DMS114 treated with DMSO at 0.1 percent for 48 hours (cell line): Measurements from ENCODE around the gene SPTLC1.
"Not testable (repeated sequence)": the region's sequence is repeated elsewhere in the genome, so short reads cannot be mapped to it uniquely, and the experiment has no call there.

ENCODE experiments used
- DNase-seq: peaks from one replicate; lab custom pipeline; 2025; ENCODE audit not compliant: unreplicated experiment; lab: John Stamatoyannopoulos, UW

The SPTLC1 gene

GRCh38 chr9:92141144-92142129 lies 26.2 kb upstream of the SPTLC1 start:
- no peak for DNase-seq

DNA sequence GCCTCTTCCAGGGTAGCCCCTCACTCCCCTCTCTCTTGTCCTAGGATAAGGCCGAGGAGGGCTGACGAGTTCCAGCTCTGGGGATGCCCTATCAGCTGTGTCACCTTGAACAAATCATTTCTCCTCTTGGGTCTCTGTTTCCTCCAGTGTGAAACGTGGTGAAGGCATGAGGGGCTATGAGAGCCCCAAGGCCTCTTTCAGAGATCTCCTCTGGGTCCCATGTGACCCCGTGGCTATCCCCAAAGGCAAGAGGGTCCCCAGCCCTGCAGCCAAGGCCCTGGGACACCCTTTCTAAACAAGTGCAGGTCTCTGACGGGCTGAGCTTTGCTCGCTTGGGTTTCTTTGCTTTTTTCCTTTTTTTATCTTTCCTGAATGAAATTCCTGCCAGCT lies 25.5 kb upstream of the SPTLC1 start:
- no peak for DNase-seq

GRCh38 chr9:92140074-92140753 lies 25.0 kb upstream of the SPTLC1 start:
- DNase-seq, result peak; percentile 4

- peak; percentile 1 for DNase-seq
These were observed 23.8 kb upstream of the SPTLC1 start for GRCh38 chr9:92138960-92139540.

- no peak for DNase-seq
These were observed 23.1 kb upstream of the SPTLC1 start for GRCh38 chr9:92138157-92138959.

DNA sequence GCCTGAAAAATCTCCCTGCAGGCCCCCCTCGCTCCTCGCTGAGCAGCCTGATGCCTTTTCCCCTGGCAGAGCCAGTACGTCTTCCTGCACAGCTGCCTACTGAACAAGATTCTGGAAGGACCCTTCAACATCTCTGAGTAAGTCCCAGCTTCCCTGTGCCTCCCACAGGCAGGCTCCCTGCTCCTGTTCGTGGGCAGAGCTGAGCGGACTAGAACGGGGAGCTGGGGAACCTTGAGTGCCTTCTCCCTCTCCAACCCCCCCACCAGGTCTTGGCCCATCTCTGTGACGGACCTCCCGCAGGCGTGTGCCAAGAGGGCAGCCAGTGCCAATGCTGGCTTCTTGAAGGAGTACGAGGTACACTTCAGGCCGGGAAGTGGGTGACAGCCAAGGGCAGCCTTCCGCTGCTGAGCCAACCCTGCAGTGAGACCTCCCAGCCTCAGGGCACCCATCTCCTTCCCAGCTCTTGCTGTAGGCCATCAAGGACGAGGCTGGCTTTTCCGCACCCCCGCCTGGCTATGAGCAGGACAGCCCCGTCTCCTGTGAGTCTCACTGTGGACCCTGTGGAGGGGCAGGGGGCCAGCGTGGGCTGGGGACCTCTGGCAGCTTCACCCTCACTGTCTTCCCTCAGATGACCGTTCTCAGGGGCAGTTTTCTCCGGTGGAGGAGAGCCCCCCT lies 21.1 kb upstream of the SPTLC1 start:
- DNase-seq, result no peak

DNA sequence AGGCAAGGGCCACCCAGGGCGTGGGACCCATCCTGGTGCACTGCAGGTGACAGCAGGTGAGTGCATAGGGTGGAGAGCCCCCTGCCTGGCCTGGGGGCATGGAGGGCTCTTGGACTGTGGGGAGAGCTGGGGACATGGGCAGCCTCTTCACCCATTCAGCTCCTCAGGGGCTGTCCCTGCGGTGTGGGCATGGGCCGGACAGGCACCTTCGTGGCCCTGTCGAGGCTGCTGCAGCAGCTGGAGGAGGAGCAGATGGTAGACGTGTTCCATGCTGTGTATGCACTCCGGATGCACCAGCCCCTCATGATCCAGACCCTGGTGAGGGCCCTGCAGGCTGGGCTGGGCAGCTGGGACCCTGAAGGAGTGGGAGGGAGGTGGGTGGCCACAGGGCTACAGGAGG lies 20.4 kb upstream of the SPTLC1 start:
- DNase-seq, result no peak

GRCh38 chr9:92133949-92134604 lies 18.9 kb upstream of the SPTLC1 start:
- peak; percentile 10 for DNase-seq

GRCh38 chr9:92132913-92133312 lies 17.7 kb upstream of the SPTLC1 start:
- not testable (repeated sequence) for DNase-seq

DNA sequence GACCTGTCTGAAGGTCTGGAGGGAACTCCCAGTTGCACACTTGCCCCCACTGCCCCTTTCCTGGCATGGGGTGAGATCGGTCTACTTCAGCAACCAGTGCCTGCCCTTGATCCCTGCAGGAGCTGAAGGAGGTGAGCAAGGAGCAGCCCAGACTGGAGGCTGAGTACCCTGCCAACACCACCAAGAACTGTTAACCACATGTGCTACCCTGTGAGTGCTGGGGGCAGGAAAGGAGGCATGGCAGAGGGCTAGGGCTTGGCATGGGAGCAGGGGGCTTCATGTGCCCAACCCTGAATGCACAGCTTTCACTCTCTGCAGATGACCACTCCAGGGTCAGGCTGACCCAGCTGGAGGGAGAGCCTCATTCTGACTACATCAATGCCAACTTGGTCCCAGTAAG lies 17.3 kb upstream of the SPTLC1 start:
- DNase-seq, result no peak

- DNase-seq, result no peak
These were observed 7.6 kb upstream of the SPTLC1 start for GRCh38 chr9:92122800-92123199.

GRCh38 chr9:92122061-92122460 lies 6.8 kb upstream of the SPTLC1 start:
- DNase-seq, result no peak

GRCh38 chr9:92121265-92121664 lies 6.1 kb upstream of the SPTLC1 start:
- DNase-seq, result no peak

DNA sequence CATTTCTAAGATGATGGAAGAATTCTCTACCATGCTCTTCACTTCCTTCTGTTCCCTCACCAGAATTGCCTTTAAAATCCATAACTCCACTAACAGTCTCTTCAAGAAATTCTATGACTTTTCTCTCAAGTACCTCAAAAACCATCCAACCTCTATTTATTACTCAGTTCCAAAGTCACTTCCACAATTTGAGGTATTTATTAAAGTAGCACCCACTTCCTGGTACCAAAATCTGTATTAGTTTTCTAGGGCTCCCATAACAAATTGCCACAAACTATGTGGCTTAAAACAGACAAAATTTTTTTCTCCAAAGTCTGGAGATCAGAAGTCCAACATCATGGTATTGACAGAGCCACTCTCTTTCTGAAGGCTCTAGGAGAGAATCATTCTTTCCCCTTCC lies 4.9 kb upstream of the SPTLC1 start:
- no peak for DNase-seq

DNA sequence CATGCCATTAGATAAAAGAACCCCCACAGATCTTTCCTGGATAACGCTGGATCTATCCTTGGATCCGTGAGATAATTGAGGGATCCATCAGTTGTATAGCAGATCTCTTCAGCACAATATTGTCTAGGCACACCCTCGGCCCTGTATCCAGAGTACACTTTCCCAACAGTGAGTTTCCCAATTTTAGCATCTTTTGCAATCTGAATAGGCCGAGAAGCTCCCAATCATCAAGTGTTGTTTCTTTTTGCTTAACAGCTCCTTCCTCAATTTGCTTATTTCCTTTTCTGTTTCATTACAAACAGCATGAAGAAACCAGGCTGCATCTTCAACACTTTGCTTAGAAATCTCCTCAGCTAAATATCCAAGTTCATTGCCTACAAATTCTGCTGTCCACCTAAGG lies 4.4 kb upstream of the SPTLC1 start:
- no peak for DNase-seq

GRCh38 chr9:92108122-92108521 lies 7.1 kb downstream of the SPTLC1 start:
- no peak for DNase-seq

- not testable (repeated sequence) for DNase-seq
These were observed 9.6 kb downstream of the SPTLC1 start for GRCh38 chr9:92105446-92106225.

DNA sequence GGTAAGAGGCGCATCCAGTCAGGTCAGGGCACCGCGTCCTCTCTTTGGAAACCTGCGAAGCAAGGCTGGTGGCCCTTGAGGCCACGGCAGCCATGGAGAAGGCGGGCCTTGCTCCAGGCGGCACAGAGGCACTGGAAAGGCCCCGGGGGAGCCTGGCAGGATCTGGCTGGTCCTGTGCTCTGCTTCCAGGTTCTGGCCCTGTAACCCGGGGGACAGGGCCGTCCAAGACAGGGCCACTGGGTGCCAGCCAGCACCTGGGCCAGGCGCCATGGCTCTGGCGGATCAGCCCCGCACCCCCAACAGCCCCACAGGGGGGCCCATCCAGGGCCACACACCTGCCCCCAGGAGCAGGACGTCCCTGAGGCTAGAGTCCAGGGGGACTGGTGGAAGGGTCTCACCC lies 11.6 kb downstream of the SPTLC1 start:
- DNase-seq, result not testable (repeated sequence)

DNA sequence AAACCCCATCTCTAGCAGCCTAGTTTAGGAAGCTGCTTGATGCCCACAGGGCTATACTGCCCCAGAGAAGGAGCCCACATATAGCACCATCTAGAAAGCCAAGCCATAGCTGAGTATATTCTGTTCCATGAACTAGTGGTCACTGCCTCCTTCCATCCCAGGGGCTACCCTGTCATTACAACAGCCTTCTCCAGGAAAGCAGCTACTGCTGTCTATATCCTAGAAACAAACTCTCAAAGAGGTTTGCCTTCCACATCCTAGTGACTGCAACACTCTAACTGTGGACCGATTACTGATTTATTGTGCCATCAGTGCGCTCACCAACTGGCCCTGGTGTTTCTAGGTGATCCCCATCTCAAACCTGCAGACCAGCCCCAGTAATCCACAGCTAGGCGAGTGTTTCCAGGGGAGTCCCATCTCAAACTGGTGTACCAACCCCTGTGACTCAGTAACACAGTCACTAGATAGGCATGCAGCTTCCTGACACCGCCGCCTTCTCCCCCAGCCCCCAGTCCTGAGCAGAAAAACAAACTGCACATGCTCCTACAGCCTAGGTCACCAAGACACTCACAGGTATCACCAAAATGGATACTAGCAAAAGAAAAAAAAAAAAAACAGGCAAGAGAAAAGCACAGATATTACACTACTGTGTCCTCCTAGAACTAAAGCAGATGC lies 14.8 kb downstream of the SPTLC1 start:
- DNase-seq, result no peak
